Medulla oblongata (tissue), 1 donor: ENCODE measurements around the gene HPCAL1.
"Not testable (repeated sequence)": the region's sequence is repeated elsewhere in the genome, so short reads cannot be mapped to it uniquely, and the experiment has no call there.

Source experiments
- DNase-seq: peaks from one replicate; pipeline ENCODE4 v3.0.0-alpha.2; 2015; ENCODE audit errors: extremely low spot score

HPCAL1 gene

GRCh38 chr2:10440736-10441135, 138.0 kb downstream of the HPCAL1 start:
- no peak for DNase-seq

- DNase-seq: no peak
These were observed 139.2 kb downstream of the HPCAL1 start for GRCh38 chr2:10441948-10442347.

GRCh38 chr2:10442469-10443126, 139.9 kb downstream of the HPCAL1 start:
- DNase-seq: not testable (repeated sequence)

DNA sequence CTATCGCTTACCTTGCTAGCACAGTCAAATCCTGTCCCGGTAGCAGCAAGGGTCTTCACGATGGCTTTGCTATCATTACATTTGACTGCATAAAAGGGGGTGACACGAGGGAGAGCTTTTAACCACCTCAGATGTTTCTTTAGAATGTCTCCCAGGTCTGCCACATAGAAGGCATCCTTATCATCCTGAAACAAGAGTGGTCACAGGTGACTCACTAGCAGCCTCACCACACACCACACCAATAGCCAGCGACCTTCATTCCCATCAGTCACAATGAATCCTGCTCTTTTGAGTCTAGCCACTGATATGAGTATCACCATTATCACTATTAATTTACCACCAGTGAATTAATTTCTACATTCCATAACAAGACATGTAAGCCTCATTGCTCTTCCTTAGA, 141.8 kb downstream of the HPCAL1 start:
- DNase-seq: no peak

DNA sequence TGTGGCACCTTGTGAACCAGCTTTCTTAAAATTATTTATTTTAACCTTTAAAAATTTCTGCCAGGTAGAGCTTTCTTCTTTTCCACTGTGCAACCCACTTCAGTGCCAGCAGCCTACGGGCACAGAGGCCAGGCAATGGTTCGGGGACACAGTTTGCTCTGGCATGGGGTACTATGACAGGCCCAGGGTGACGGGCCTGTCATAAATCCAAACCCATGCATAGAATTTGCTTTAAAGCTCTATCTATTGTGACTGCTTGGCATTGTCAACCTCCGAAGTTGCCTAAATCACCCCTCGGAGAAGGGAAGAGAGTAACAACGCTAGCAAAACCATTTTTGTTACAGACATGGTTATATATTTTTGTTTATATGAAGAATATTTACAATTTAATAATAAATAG, 143.9 kb downstream of the HPCAL1 start:
- DNase-seq: no peak

DNA sequence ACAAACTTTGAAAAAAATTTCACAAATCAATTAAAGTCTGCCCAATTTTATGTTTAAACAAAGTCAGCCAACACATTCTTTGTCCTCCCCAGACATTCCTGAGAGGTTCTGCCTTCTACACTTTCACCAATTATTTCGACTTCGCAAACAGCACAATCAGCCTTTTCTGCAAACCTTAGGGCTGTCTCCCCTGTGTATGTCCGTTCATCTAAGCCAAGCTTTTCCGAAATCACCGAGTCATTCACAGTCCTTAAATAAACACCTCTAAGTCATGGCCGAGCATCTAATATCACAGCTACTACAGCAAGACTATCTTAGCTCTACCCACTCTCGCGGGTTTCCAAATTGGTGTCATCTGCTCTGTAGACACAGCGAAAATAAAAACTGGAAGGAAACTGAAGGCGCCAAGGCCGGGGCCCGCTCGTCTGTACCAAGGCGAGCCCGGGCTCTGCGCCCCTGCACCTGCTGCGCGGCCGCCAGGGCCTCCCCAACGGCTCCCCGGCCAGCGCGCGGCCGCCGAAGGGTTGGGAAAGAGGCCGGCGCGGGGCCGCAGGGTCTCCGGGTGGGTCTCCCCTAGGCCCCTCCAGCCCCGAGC, 144.7 kb downstream of the HPCAL1 start:
- DNase-seq: peak; percentile 64

DNA sequence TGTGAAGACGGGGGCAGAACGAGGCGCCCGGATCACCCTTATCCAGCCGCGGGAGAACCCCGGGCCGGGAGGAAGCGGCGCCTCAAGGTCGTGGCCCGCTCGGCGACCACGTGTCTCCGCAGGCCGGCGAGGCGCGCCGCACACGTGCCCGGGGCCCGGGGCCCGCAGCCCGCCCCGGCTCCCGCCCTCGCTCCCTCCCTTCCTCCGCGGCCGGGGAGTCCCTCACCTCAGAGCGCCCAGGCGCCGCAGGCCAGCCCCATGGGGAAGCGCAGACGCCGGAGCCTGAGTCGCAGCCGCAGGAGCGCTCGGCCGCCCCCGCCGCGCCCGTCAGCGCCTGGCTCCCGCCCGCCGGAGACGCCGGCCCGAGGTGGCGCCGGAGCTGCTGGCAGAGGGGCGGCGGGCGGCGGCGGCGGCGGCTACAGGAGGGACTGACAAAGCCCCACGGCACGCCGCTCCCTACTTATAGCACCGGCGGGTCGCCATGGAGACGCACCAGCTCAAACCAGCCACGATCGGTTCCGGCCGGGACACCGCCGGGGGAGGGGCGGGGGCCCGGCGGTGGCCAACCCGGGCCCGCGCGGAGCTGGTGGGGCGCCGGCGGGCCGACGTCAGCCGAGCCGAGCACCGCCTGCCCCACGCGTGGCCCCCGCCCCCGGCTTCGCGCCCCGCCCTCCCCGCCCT, 145.3 kb downstream of the HPCAL1 start, which contains the start of gene ODC1:
TSS of gene ODC1 (minus strand) at position 433 of the 681 bp plus-strand sequence. CDS start 3,295 bp downstream, outside the sequence.
- peak; percentile 91 for DNase-seq

DNA sequence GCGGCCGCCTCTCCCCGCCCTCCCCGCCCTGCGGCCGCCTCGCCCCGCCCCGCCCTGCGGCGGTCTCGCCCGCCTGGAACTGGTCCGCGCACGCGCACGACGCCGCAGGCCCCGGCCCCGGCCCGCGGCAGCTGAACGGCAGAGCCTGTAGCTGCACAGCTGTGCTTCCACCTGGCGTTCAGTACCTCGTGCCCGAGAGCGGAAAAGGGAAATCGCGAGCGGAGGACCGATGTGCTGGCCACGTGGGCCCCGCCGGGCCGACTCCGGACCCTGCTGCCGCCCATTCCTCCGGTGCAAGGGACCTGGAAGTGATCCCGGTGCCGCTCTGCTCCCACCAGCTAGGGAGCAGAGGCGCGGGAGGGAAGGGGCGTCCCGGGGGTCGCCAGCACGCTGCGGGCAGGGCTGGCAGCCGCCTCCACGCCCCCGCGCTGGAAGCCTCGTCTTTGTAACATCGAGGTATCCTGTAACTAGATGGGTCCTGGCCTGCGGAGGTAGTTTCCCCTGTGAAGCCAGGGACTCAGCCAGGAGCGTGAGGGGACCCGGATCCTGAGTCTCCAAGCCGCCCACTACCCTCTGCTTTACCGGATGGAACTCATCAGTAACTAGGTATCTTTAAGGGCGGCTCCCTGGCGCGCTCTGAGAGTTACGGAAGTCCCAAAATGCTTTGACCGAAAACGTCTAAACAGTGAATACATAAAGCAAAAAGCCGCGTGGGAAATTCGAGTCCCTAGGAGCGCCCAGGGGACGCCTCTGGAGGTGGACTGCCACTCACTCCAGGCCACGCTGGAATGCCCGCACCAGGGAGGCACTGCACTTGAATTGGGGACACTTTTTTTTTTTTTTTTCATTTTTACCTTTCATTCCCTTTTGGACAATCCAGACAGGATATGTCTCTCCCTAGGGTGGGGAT, 146.1 kb downstream of the HPCAL1 start:
- peak; percentile 88 for DNase-seq

- DNase-seq: no peak
These were observed 146.8 kb downstream of the HPCAL1 start for GRCh38 chr2:10449486-10449831.

GRCh38 chr2:10449838-10450691, 147.4 kb downstream of the HPCAL1 start:
- DNase-seq: no peak

GRCh38 chr2:10451819-10452218, 149.1 kb downstream of the HPCAL1 start:
- DNase-seq: no peak

DNA sequence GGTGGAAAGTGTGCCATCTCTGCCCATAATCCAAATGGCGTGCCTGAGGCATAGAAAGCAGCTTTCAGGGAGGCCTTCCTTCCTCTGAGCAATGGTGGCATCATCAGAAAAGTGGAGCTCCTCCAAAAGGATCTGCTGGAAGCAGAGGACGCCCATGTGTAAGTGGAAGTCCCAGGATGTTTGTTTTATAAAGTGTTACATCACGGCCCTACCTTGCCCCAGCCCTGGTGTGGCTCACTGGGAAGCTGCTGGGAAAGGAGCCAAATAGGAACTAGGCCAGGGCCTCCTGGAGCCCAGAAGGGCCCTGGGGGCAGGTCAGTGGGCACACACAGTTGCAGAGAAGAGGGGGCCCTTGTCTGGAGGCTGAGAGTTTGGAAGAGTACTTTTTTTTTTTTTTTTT, 149.6 kb downstream of the HPCAL1 start:
- no peak for DNase-seq

GRCh38 chr2:10452956-10453904, 150.5 kb downstream of the HPCAL1 start:
- no peak for DNase-seq

GRCh38 chr2:10453905-10454298, 151.2 kb downstream of the HPCAL1 start:
- no peak for DNase-seq

DNA sequence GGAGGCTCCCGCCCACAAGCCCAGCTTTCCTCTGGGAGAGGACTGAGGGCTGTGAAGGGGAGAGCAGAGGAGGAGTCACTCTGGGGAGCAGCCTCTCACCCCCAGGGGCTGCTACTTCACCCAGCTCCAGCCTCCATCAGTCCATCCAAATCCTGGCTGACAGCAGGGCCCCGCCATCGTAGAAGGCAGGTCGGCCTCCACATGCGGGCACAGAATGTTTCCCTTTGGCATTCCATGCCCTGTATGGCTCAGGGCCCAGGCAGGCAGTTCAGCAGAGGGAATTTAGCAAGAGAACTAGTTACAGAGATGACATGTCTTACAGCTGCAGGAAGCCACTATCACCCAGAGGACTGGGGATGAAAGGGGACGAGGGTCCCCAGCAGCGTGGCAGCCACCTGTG, 151.8 kb downstream of the HPCAL1 start:
- no peak for DNase-seq

GRCh38 chr2:10457195-10457594, 154.5 kb downstream of the HPCAL1 start:
- DNase-seq: not testable (repeated sequence)

DNA sequence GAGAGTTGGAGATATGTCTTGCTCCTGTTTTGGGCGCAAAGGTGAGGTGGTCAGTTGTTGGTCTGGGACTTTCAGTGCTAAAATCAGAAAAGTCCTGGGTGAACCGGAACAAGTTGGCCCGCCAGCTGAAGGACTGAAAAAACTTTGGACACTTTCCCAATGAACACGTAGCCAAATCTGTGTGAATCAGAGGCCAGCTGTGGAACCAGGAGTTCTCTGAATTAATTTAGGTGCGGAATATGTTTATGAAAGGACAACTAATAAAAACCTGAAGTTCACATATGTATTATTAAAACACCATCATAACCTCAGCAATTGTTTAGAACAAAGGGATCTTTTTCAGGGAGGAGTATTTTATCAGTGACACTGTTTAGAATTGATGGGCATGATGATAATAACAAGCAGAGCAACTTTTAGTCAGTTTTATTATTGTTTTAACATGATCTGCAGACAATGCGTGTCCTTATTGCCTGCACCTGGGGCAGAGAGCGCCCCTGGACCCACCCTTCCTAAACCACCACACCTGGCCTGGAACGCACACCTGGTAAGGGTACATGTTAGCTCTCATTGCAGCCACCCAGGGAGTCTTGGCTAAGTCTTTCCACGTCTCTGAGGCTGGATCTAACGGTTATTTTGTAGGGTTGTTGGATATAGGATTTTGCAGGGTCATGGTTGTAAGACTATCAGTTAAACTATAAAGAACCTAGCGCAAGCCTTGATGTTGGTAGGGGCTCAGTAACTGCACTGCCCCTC, 155.3 kb downstream of the HPCAL1 start:
- no peak for DNase-seq

GRCh38 chr2:10460366-10460796, 157.7 kb downstream of the HPCAL1 start:
- no peak for DNase-seq
